Stomach smooth muscle (tissue), 2 donors: ENCODE results near the gene FOLR1.

Experiments
- H3K27ac ChIP-seq: one replicate; pipeline ENCODE4 v1.7.0; 2013; ENCODE audit warnings: mild to moderate bottlenecking, low read length, inconsistent platforms
- H3K27me3 ChIP-seq, 2 donors: one replicate each; pipeline ENCODE4 v1.7.0; 2013; ENCODE audit warnings: low read length in 2 of 2; ENCODE audit not compliant: insufficient read depth in 2 of 2, control insufficient read depth in 1 of 2
- H3K36me3 ChIP-seq, 2 donors: one replicate each; pipeline ENCODE4 v1.7.0; 2013; ENCODE audit warnings: low read length in 2 of 2; ENCODE audit not compliant: control insufficient read depth in 2 of 2, insufficient read depth in 2 of 2
- H3K4me1 ChIP-seq: one replicate; pipeline ENCODE4 v1.7.0; 2013; ENCODE audit warnings: low read length; ENCODE audit not compliant: control insufficient read depth, insufficient read depth
- H3K4me3 ChIP-seq, 2 donors: one replicate each; pipeline ENCODE4 v1.7.0; 2013; ENCODE audit warnings: low read length in 2 of 2
- H3K9ac ChIP-seq, 2 donors: one replicate each; pipeline ENCODE4 v1.7.0; 2013; ENCODE audit warnings: low read length in 2 of 2, mild to moderate bottlenecking in 1 of 2
- H3K9me3 ChIP-seq, 2 donors: one replicate each; pipeline ENCODE4 v1.7.0; 2013; ENCODE audit warnings: low read length in 2 of 2; ENCODE audit not compliant: control insufficient read depth in 2 of 2
- donor health status: healthy.
- donor health status: Pancreatic carcinoma.

FOLR1 gene

DNA sequence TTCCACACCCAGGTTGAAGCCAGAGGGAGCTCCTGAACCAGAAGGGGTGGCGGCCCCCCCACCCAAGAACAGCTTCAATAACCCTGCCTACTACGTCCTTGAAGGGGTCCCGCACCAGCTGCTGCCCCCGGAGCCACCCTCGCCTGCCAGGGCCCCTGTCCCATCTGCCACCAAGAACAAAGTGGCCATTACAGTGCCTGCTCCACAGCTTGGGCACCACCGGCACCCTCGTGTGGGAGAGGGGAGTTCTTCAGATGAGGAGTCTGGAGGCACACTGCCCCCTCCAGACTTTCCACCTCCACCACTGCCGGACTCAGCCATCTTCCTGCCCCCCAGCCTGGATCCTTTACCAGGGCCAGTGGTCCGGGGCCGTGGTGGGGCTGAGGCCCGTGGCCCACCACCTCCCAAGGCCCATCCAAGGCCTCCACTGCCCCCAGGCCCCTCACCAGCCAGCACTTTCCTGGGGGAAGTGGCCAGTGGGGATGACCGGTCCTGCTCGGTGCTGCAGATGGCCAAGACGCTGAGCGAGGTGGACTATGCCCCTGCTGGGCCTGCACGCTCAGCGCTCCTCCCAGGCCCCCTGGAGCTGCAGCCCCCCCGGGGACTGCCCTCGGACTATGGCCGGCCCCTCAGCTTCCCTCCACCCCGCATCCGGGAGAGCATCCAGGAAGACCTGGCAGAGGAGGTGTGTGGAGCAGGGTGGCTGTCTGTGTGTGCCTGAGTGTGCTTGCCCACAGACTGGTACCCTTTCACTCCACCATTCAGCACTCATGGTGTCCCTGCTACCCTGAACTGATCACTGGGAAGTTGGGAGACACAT lies 45.4 kb downstream of the FOLR1 start:
- peaks cover 65% of the 10 kb centered on the region for H3K4me1 ChIP-seq
- no peak overlapping the region for H3K9ac ChIP-seq
- peaks cover 8 to 11% of the 10 kb centered on the region in 2 donors for H3K27me3 ChIP-seq
- H3K9me3 ChIP-seq, result no peaks in the 10 kb centered on the region
- peak overlapping the region; percentile 55 for H3K27ac ChIP-seq
- H3K36me3 ChIP-seq, result peaks cover 33 to 45% of the 10 kb centered on the region in 2 donors
- no peak overlapping the region for H3K4me3 ChIP-seq

DNA sequence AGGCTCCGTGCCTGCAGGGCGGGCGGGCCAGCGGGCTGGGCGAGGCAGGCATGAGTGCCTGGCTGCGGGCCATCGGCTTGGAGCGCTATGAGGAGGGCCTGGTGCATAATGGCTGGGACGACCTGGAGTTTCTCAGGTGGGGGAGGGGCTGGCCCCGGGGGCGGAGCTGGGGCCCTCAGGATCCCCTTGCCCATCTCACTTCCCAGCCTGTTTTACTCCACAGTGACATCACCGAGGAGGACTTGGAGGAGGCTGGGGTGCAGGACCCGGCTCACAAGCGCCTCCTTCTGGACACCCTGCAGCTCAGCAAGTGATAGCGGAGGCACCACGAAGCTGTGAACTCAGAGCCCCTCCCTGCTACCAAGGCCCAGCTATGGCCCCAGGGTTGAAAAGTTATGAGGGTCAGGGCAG lies 46.1 kb downstream of the FOLR1 start:
- H3K4me3 ChIP-seq, result no peak overlapping the region
- peak overlapping the region; percentile 77 for H3K27ac ChIP-seq
- peaks cover 26 to 38% of the 10 kb centered on the region in 2 donors for H3K36me3 ChIP-seq
- no peaks in the 10 kb centered on the region for H3K9me3 ChIP-seq
- H3K27me3 ChIP-seq, result peaks cover 11 to 16% of the 10 kb centered on the region in 2 donors
- peak overlapping the region in 1 of 2 donors; percentile 0 for H3K9ac ChIP-seq
- H3K4me1 ChIP-seq, result peaks cover 65% of the 10 kb centered on the region

DNA sequence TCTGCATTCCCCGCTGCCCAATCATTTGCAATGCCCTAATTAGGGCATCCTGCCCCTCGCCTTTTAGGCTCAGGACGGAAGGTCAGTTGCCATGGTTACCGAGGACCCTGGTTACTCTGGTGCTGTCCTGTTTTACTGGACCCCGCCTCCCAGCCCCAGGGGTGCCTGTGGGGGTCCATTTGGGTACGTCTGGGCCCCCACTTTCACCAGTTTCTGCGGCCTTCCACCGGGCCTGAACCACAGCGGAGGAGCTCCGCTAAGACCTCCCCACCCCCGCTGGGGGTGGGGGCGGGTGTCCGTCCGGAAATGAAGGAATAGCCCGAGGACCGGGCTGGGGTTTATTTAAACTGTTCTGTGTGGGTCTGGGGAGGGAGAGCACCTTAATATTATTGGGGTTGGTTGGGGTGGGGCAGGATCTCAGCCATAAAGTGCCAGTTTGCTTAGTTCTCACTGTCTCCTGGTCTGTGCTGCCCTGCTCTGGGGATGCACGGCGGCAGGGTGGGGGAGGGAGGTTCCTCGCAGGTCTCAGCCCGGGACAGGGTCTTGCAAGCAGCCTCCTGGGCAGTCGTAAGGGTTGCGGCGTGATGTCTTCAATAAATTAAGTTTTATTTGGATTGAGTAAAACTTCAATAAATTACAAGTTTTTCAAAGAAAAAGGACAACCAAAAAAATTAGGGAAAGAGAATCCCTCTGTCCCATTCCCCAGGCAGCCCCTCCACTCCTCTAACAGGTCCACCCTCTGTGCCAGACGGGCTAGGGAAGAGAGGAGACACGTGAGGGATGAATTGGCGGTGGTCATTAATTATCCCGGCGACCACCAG lies 46.8 kb downstream of the FOLR1 start:
- Histone ChIP-seq H3K27me3 (peaks cover 17 to 23% of the 10 kb centered on the region in 2 donors), H3K4me3 (no peak overlapping the region), H3K27ac (peak overlapping the region; percentile 77), H3K4me1 (peaks cover 63% of the 10 kb centered on the region), H3K9me3 (no peaks in the 10 kb centered on the region), H3K9ac (peak overlapping the region in 1 of 2 donors; percentile 0), H3K36me3 (peaks cover 19 to 31% of the 10 kb centered on the region in 2 donors)

- Histone ChIP-seq H3K27me3 (peaks cover 24 to 25% of the 10 kb centered on the region in 2 donors), H3K4me1 (peaks cover 61% of the 10 kb centered on the region), H3K36me3 (peaks cover 12 to 24% of the 10 kb centered on the region in 2 donors), H3K9ac (peak overlapping the region; percentile 60), H3K9me3 (no peaks in the 10 kb centered on the region), H3K4me3 (peak overlapping the region; percentile 46 to 69), H3K27ac (peak overlapping the region; percentile 77)
Observed at GRCh38 chr11:72239313-72239848, 47.4 kb downstream of the FOLR1 start.

DNA sequence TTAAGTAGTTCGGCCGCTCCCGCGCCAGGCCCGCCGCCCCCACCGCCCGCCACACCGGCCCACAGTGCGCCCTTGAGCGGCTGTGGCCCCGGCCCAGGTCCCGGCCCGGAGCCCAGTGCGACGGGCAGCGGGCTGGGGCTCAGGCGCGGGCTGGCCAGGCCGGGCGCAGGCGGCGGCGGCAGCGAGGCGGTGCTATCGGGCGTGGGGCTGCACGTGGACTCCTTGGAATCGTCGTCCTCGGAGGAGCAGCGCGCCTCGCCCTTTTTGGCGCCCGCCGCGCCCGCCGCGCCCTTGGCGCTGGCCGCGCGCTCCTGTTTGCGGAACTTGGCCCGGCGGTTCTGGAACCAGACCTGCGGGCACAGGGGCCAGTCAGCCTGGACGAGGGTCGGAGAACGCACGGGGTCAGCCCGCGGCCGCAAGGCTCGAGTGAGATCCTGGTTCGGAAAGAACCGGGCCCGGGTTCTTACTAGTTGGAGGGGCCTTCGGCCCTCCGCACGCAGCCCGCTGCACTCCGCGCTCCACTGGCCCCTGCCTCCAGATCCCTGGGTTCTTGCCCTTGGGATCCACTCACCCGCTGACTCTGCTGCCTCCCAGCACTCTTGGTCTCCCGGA lies 48.0 kb downstream of the FOLR1 start:
- Histone ChIP-seq H3K4me1 (peaks cover 66% of the 10 kb centered on the region), H3K27me3 (peaks cover 30 to 31% of the 10 kb centered on the region in 2 donors), H3K36me3 (peaks cover 7 to 19% of the 10 kb centered on the region in 2 donors), H3K9ac (peak overlapping the region in 1 of 2 donors; percentile 60), H3K4me3 (peak overlapping the region; percentile 36 to 69), H3K27ac (peak overlapping the region; percentile 77), H3K9me3 (no peaks in the 10 kb centered on the region)

DNA sequence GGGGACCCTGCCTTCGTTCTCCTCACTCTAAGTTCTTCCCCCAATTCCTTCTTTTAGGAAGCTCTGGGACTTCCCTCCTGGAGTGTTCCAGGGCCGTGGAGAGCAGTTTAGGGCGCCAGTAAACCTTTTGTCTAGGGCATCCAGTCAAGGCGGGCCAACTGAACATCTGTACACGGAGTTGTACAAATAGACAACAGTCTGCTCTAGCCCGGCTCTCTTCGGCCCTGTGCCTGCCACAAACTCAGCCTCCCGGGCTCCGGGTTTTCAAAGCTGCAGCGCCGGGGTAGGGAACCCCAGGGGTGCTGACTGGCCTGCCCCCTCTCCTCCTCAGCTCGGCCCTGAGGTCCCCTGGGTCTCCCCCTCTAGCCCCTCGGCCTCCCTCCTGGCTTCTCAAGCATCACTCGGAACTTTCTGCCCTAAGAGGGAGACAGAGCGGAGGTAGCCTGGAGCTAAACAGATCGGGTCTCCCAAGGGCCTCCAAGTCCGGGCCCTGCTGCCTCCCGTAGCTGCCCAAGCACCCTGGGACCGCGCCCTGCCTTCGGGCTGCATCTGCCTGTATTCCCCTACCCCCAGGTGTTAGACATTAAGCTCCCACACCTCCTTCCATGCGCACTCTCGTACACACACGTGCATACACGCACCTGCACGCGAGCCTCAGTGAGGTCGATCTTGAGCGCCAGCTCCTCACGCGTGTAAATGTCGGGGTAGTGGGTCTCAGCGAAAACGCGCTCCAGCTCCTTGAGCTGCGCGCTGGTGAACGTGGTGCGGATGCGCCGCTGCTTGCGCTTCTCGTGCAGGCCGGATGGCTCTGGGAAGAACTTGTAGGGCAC lies 48.7 kb downstream of the FOLR1 start:
- no peak overlapping the region for H3K27ac ChIP-seq
- H3K27me3 ChIP-seq, result peaks cover 37 to 38% of the 10 kb centered on the region in 2 donors
- H3K9ac ChIP-seq, result peak overlapping the region in 1 of 2 donors; percentile 28
- H3K9me3 ChIP-seq, result no peaks in the 10 kb centered on the region
- H3K4me1 ChIP-seq, result peaks cover 59% of the 10 kb centered on the region
- peak overlapping the region; percentile 36 to 61 for H3K4me3 ChIP-seq
- peaks cover 5 to 12% of the 10 kb centered on the region in 2 donors for H3K36me3 ChIP-seq

DNA sequence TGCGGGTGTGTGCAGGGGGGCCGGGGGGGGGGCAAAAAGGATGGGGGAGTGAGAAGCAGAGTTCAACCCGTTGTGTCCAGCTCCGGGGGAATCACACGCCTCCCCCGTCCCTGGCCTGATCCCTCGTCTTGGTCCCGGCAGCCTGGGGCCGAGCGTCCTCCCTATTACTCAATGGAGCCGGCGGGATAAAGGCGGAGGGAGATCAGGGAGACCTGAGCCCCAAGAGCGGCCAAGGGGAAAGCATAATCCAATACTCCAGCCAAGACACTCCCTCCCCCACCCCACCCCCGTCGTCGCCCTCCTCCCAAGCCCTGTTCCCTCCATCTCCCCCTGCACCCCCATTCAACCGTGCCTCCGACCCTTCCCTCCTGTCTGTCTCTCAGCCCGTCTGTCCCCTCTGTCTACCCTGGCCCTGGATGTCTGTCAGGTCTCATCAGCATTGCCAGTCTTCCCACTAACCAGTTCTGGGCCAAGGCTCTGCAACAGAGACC lies 49.4 kb downstream of the FOLR1 start:
- Histone ChIP-seq H3K9me3 (no peaks in the 10 kb centered on the region), H3K4me1 (peaks cover 55% of the 10 kb centered on the region), H3K27ac (no peak overlapping the region), H3K27me3 (peaks cover 41 to 42% of the 10 kb centered on the region in 2 donors), H3K9ac (no peak overlapping the region), H3K36me3 (peaks cover 5 to 8% of the 10 kb centered on the region in 2 donors), H3K4me3 (no peak overlapping the region)

DNA sequence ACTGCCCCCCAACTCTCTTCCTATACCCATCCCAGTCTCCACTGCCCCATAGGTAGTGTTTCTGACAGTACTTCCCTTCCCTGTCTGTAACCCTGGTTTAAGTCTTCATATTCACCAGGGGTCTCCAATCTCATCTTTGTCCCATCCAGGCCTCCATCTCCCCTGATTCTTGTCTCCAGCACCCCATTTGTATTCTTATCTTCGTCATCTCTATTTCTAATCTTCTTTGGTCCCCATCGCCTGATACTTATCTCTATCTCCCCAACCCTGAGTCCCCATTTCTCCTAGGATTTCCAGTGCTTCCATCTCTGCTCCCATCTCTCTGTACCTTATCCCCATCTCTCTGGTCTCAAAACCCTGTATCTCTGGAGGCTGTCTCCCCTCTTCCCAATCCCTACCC lies 50.2 kb downstream of the FOLR1 start:
- Histone ChIP-seq H3K27ac (no peak overlapping the region), H3K9ac (no peak overlapping the region), H3K4me1 (peaks cover 47% of the 10 kb centered on the region), H3K9me3 (no peaks in the 10 kb centered on the region), H3K4me3 (no peak overlapping the region), H3K27me3 (peaks cover 46 to 49% of the 10 kb centered on the region in 2 donors), H3K36me3 (peaks cover 2% of the 10 kb centered on the region in 2 donors)

GRCh38 chr11:72243173-72244059 lies 51.5 kb downstream of the FOLR1 start:
- Histone ChIP-seq H3K4me3 (no peak overlapping the region), H3K36me3 (no peaks in the 10 kb centered on the region), H3K9me3 (no peaks in the 10 kb centered on the region), H3K4me1 (peaks cover 34% of the 10 kb centered on the region), H3K27ac (no peak overlapping the region), H3K27me3 (peaks cover 52 to 54% of the 10 kb centered on the region in 2 donors), H3K9ac (no peak overlapping the region)
